Loucy (cell line): ENCODE measurements around the gene SDE2.

Source experiments
- EZH2phosphoT487 ChIP-seq: fragments of 200-600 bp; IDR thresholded peaks from 2 replicates; pipeline ENCODE4 v1.6.1; 2018; ENCODE audit warnings: antibody characterized with exemption, mild to moderate bottlenecking, moderate library complexity, borderline replicate concordance
- TF ChIP-seq, protein P1 (sequence below): fragments of 200-600 bp; sonication (generic); conservative IDR thresholded peaks from 2 replicates; pipeline ENCODE4 v1.5.1; 2014; ENCODE audit warnings: mild to moderate bottlenecking, antibody characterized with exemption, low read length

DNA sequence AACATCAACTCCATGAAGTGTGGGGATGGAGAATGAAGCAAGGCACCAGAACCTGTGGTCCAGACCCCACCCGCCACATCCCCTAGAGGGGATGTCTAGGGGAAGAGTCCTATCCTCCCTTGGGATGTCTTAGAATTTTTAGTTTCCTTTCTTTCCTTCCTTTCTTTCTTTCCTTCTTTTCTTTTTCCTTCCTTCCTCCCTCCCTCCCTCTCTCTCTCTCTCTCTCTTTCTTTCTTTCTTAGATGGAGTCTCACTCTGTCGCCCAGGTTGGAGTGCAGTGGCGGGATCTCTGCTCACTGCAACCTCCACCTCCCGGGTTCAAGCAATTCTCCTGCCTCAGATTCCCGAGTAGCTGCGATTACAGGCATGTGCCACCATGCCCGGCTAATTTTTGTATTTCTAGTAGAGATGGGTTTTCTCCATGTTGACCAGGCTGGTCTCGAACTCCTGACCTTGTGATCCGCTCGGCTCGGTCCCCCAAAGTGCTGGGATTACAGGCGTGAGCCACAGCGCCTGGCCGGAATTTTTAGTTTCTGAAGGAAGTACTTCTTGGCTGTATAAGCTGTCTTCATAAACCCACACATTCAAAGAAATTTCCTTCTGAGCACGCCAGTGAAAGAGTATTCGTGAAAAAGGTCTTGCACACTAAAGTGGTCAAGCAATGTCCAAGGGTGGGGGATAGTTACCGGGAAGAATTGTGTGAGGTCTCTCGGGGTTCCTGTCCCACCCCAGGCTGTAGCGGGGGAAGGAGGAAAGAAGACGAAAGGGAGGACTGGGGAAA lies 37.3 kb downstream of the SDE2 start:
- TF ChIP-seq, protein P1, sequence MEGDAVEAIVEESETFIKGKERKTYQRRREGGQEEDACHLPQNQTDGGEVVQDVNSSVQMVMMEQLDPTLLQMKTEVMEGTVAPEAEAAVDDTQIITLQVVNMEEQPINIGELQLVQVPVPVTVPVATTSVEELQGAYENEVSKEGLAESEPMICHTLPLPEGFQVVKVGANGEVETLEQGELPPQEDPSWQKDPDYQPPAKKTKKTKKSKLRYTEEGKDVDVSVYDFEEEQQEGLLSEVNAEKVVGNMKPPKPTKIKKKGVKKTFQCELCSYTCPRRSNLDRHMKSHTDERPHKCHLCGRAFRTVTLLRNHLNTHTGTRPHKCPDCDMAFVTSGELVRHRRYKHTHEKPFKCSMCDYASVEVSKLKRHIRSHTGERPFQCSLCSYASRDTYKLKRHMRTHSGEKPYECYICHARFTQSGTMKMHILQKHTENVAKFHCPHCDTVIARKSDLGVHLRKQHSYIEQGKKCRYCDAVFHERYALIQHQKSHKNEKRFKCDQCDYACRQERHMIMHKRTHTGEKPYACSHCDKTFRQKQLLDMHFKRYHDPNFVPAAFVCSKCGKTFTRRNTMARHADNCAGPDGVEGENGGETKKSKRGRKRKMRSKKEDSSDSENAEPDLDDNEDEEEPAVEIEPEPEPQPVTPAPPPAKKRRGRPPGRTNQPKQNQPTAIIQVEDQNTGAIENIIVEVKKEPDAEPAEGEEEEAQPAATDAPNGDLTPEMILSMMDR: no peak
- no peak for TF ChIP-seq EZH2phosphoT487
